Stomach (tissue), 4 donors: Measurements from ENCODE around the gene CSF2.

Experiments
- EP300 ChIP-seq: sonication (generic); formaldehyde crosslinking; IDR thresholded peaks from one replicate; pipeline ENCODE4 v1.6.1; 2017; ENCODE audit warnings: antibody characterized with exemption
- TF ChIP-seq, protein P1 (sequence below), 7 experiments: fragments of 450-650 bp in 4 of 7; fragments of 200-600 bp in 3 of 7; sonication (generic) in 3 of 7; IDR thresholded peaks; one replicate each; pipeline ENCODE4 v1.5.1; 2016 to 2019; ENCODE audit warnings: antibody characterized with exemption in 7 of 7, control low read depth in 2 of 7, mild to moderate bottlenecking in 1 of 7

DNA sequence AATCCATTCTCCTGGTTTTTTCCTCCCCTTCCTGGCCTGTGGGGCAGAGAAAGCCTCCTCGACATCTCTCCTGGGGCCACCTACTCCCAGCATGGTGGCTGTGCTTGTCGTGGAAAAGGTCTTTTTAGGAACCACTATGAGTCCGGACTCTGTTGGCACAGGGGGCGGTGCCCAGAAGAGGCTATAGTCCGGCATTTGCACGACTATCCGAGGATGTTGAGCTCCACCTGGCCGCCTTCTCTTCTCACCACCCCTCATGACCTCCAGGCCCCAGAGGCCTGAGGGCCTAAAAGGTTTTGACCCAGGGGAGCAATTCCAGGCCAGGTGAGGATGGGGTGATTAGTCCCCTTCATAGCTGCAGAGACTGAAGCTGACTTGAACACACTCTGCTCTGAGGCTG lies 14.1 kb downstream of the CSF2 start:
- TF ChIP-seq, protein P1, sequence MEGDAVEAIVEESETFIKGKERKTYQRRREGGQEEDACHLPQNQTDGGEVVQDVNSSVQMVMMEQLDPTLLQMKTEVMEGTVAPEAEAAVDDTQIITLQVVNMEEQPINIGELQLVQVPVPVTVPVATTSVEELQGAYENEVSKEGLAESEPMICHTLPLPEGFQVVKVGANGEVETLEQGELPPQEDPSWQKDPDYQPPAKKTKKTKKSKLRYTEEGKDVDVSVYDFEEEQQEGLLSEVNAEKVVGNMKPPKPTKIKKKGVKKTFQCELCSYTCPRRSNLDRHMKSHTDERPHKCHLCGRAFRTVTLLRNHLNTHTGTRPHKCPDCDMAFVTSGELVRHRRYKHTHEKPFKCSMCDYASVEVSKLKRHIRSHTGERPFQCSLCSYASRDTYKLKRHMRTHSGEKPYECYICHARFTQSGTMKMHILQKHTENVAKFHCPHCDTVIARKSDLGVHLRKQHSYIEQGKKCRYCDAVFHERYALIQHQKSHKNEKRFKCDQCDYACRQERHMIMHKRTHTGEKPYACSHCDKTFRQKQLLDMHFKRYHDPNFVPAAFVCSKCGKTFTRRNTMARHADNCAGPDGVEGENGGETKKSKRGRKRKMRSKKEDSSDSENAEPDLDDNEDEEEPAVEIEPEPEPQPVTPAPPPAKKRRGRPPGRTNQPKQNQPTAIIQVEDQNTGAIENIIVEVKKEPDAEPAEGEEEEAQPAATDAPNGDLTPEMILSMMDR (IDR thresholded peaks at IDR 0.05) = no peak
- TF ChIP-seq EP300 = no peak
